Measurements from ENCODE around the gene SIX2. TPM values are rescaled to one million over a fixed set of nuclear protein-coding genes. Genes with fewer than 3 reads are reported as not detected.

SIX2 gene
- total and polyA plus RNA-seq, 2 donors (not counting 3 experiments of a cell fraction or from before 2014, with no cell fraction given): 0.24 to 0.54 TPM

DNA sequence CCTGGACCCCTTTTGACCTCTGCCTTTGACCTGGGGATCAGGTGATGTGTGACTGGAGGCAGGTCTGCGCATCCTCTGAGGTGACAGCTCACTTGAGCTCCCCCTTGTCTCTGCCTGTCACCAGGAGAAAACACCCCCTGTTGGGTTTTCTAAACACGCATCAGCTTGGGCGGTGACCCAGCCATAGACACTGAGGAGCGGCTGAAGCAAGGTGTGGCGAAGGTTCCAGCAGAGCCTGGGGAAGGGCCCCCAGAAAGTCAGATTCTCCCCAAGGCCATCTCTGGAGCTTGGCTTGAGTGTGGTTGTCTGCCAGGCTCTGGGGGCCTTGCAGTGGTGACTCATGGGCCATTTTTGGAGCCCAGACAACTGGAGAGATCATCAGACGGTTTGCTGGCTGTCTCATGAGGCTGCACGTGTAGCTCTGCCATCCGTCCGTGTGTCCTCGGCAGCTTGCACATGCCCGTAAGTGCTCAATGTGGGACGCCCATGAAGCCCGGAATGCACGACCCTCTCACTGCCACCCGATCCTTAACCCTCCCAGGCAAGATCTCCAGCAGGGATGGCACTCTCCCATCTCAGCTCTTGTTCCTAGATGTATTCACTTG lies 38.3 kb downstream of the SIX2 start:
- intact Hi-C loops (cut with micrococcal nuclease): no loop called here
- CTCF ChIA-PET: interaction anchor here (0.6 to 4.4 kb wide), 8 partner anchors 10 to 1394 kb away, joined by 3 to 38 read pairs (median 4); no protein-coding TSS in a partner anchor
- FAIRE-seq: no peak

More for the DNA sequence above, 38.3 kb downstream of the SIX2 start:
- no peaks in the 10 kb centered on the region for H4K20me1 ChIP-seq (replicated peaks; ENCODE audit: control insufficient read depth, extremely low read depth, insufficient read depth, low read length)
- H3K4me1 ChIP-seq (ENCODE audit: control insufficient read depth, extremely low read depth, insufficient read depth, low read length): no peaks in the 10 kb centered on the region
- H3K4me2 ChIP-seq (ENCODE audit: insufficient read depth, low read length): no peak overlapping the region
- H3K9me1 ChIP-seq (replicated peaks; ENCODE audit: control insufficient read depth, extremely low read depth, insufficient read depth, low read length): no peaks in the 10 kb centered on the region
- DNase-seq (ENCODE audit: low read depth, low spot score): no peak
- no peaks in the 10 kb centered on the region for H3K9me3 ChIP-seq (replicated peaks; ENCODE audit: control insufficient read depth, insufficient read depth, low read length)
- no peaks in the 10 kb centered on the region for H3K36me3 ChIP-seq (ENCODE audit: control insufficient read depth in 2 of 2, extremely low read depth in 1 of 2, insufficient read depth in 2 of 2, low read length in 2 of 2)
- H3K4me3 ChIP-seq (replicated peaks in 1 of 3; ENCODE audit: insufficient read depth in 1 of 3, low read depth in 1 of 3, low read length in 3 of 3): no peak overlapping the region
- H3K27me3 ChIP-seq (ENCODE audit: control insufficient read depth in 2 of 2, insufficient read depth in 2 of 2, low read length in 2 of 2): peaks cover 0 to 7% of the 10 kb centered on the region in 2 experiments
- no TSS peak for BruUV-seq (replicated peaks)
- no peak overlapping the region for H2AFZ ChIP-seq (ENCODE audit: low read depth, low read length)
- H3K9ac ChIP-seq (replicated peaks; ENCODE audit: extremely low read depth, insufficient read depth, low read length): no peak overlapping the region
- dilution Hi-C loops (cut with MboI; ENCODE audit: extremely low pct_ligation_motif_present, low sequenced_read_pairs): no loop called here
- TF ChIP-seq JUN (IDR thresholded peaks at IDR 0.05; ENCODE audit: borderline replicate concordance, insufficient read depth, insufficient read length, low read depth) (no peak), GATA2 (IDR thresholded peaks at IDR 0.05; ENCODE audit: insufficient read depth, insufficient read length, low read depth, low read length) (no peak), MYC (IDR thresholded peaks at IDR 0.05; ENCODE audit: low read depth, low read length) (no peak), POLR2A (IDR thresholded peaks at IDR 0.05; ENCODE audit: low read depth, low read length) (no peak), EZH2 (IDR thresholded peaks at IDR 0.05; ENCODE audit: borderline replicate concordance, low read depth, low read length, severe bottlenecking) (no peak), FOS (IDR thresholded peaks at IDR 0.05; ENCODE audit: borderline replicate concordance, insufficient read depth, low read length) (no peak), POLR2AphosphoS5 (IDR thresholded peaks at IDR 0.05; ENCODE audit: insufficient read depth, low read depth, low read length) (no peak)
- TF ChIP-seq, protein P1, sequence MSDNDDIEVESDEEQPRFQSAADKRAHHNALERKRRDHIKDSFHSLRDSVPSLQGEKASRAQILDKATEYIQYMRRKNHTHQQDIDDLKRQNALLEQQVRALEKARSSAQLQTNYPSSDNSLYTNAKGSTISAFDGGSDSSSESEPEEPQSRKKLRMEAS (IDR thresholded peaks at IDR 0.05; ENCODE audit: insufficient read depth, insufficient read length): no peak
- TF ChIP-seq, protein P2, sequence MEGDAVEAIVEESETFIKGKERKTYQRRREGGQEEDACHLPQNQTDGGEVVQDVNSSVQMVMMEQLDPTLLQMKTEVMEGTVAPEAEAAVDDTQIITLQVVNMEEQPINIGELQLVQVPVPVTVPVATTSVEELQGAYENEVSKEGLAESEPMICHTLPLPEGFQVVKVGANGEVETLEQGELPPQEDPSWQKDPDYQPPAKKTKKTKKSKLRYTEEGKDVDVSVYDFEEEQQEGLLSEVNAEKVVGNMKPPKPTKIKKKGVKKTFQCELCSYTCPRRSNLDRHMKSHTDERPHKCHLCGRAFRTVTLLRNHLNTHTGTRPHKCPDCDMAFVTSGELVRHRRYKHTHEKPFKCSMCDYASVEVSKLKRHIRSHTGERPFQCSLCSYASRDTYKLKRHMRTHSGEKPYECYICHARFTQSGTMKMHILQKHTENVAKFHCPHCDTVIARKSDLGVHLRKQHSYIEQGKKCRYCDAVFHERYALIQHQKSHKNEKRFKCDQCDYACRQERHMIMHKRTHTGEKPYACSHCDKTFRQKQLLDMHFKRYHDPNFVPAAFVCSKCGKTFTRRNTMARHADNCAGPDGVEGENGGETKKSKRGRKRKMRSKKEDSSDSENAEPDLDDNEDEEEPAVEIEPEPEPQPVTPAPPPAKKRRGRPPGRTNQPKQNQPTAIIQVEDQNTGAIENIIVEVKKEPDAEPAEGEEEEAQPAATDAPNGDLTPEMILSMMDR (IDR thresholded peaks at IDR 0.05; ENCODE audit: extremely low read depth in 1 of 2, insufficient read depth in 1 of 2, low read depth in 1 of 2, low read length in 2 of 2): no peak
- POLR2A ChIA-PET: no interaction called here
- no peaks in the 10 kb centered on the region for H3K79me2 ChIP-seq (ENCODE audit: control insufficient read depth, insufficient read depth, low read length)
- no peak overlapping the region for H3K27ac ChIP-seq (ENCODE audit: insufficient read depth, low read depth, low read length)

Measured in endothelial cell of umbilical vein (primary cell).